Measurements from ENCODE around the gene ANO4.
"Not testable (repeated sequence)": the region's sequence is repeated elsewhere in the genome, so short reads cannot be mapped to it uniquely, and the experiment has no call there.

The ANO4 gene

DNA sequence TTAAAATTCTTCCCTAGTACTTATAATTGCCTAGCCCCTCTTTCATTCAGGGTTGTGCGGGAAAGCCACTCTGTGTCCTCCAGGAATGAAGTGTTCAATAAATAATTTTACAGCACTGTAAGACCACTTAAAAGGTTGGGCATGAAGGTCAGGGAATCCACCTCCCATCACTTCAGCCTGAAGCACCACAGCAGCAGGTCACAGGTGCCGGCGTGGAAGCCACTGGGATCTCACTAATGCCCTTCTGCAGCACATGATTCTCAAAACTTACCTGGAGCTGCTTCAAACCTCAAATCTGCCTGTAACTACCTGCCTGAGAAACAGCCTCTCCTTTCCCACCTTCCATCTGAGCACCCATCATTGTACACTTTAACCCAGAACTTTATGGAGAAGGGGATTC lies 159.5 kb downstream of the ANO4 start:
- no peak for DNase-seq

DNA sequence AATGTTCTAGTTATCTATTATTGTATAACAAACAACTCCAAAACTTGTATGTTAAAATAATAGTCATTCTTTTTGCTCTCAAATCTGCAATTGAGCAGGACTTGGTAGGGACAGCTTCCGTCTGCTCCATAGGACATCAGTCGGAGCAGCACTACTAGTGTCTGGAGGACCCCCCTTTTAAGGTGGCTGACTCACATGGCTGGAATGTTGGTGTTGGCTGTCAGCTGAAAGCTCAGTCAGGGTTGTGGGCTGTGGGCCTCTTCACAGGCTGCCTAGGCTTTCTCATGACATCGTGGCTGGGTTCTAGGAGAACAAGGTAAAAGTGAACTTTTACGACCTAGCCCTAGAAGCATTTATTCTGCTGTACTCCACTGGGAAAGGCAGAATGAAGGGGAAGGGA lies 160.6 kb downstream of the ANO4 start:
- DNase-seq, result peak; percentile 35

DNA sequence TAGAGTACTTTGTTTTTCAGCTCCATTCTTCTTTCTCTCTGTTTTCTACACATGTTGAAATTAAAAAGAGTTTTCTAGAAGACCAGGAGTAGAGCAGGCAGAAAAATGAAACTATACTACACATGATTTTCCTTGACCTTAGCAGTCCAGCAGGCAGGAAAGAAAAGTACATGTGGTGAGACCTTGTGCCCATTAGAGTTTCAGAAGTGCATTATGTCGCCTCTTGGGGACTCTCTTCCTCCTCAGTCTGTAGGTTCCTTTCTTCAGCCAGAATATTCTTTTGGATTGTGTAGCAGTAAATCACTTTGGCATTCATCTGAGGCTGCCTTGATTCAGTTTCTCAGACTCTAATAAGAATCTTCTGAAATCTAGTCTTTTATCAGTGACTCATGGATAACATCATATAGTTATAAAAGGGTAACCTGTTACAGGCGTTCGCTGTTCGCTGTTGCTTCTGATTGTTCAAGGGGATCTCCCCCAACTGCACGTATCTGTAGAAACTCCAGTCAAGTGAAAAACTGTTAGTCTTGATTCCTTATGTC lies 161.8 kb downstream of the ANO4 start:
- DNase-seq, result no peak

DNA sequence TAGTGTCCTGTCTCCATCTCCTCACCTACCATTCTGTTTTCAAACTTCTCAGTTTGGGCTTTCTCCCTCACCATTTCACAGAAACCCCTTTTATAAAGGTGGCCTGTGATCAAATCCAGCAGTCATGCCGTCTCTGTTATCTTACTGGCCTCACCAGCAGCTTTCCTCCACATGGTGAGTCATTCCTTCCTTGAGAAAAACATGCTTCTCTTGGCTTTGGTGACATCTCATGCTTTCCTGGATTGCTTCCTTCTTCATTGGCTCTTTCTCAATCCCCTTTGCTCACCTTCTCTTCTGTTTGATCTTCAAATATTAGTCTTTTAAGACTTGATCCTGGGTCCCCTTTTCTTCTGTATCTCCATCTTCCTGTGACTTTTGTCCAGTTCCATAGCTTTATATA lies 164.9 kb downstream of the ANO4 start:
- DNase-seq, result peak; percentile 52

DNA sequence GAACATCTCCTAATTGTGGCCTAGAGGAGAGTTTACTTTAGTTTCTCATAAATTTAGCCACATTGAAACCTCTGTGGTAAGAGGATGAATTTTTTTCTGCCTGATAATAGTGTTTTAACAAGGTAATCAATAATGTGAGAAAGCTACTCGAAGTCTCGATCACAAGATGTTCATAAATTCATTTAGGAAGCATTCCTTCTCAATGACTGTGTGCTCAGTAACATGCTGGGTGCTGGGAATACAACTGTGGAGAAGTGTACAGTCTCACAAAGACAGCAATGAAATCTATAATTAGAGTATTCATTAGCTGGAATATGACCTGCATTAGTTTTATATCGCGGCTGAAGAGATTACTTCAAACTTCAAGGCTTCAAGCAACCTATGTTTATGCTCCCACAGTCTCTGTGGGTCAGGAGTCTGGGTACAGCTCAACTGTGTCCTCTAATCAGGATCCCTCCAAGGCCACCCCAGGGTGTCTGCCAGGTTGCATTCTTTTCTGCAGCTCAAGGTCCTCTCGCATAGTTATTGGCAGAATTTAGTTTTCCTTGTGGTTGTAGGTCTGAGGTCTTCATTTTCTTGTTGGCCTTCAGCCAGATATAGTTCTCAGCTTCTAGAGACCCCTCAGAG lies 167.6 kb downstream of the ANO4 start:
- peak; percentile 42 for DNase-seq

DNA sequence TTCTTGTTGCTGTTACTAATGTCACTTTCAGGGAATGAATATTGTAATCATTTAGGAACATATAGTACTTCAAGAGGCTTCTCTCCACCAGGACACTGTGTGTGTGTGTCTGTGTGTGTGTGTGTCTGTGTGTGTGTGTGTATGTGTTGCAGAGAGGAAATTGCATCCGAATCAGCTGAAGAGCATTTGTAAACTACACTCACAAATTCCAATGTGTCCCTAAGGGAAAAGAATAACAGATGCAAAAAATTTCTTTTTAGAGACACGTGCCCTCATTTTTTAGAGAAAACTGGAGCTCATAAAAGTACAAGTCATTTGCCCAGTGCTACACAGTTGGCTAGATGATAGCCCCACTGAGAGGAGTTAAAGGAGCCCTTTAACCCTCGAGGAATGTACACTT lies 168.8 kb downstream of the ANO4 start:
- DNase-seq, result no peak

DNA sequence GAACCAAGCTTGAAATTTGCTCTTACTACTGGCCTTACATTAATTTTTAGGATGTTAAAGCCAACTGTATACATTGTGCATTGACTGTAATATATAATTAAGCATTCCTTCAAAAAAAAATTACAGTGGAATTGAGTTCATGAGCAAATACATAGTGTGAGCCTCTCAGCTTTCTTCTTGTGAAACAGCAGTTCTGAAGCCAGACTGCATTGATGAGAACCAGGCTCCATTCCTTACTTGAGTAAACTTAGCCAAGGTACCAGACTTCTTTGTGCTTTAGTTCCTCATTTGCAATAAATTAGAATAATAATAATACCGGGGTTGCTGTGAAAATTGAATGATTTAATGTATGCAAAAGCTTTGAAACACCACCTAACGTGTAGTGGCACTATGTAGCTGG lies 169.5 kb downstream of the ANO4 start:
- no peak for DNase-seq

DNA sequence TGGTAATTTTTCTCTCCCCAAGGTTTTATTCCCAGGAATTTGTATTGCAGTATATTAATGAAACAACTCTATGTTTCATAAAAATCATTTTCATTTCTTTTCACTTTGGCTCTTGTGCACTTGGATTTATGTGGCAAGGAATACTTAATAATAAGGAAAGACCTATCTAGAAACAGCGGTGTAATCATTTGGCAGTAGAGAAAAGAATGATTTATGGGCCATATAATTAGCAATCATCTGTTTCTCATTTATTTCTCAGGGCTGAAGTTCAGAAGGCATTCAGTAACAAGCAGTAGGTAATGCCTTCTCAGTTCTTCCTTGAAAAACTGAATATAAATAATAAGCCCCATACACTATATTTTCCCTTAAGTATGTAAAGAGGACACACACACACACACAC lies 172.6 kb downstream of the ANO4 start:
- DNase-seq, result no peak

DNA sequence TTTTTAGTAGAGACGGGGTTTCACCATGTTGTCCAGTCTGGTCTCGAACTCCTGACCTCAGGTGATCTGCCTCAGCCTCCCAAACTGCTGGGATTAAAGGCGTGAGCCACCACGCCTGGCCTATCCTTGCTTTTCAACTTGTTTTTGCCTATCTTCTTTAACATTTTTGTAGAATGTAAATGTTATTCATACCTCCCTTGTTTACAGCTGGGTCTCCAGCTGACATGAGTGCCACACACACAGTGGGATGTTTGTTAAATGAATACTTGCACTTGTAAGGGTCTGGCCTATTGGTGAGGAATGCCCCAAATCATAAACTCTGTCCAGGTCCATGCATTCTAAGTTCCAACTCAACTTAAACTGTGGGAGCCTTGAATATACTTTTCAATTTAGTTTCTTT lies 176.3 kb downstream of the ANO4 start:
- no peak for DNase-seq

DNA sequence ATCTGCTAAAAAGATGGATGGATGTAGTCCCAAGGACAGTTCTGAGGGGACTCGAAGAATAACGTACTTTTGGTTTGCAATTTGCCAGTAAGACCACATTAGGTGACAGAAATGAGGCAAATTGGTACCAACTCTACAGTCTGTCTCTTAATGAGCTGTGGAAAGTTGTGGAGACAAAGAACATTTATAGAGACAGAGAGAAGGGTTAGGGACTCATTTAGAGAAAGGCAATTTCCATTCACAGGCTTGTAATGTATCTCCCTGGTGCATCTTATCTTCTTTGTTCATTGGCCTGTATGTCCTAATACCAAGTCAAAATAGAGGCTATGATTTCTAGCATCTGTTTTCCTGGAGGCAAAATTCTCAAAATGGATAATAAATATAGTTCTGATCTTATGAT lies 177.5 kb downstream of the ANO4 start:
- DNase-seq, result no peak

DNA sequence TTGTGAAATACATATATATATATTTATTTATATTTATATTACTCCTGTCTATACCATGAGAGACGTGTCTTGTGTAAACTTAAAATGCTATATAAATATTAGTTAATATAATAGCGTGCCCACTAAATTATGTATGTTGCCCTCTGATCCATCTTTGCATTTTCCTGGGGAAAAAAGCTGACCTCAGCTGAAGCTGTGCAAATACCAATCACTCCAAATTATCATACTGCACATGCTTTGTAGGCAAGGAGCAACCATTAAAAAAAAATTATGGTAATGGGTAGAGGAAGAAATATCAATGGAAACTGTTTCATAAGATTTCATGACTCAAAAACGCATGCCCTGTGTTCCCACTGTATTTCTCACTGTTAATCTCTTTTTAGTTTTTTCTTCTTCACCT lies 179.8 kb downstream of the ANO4 start:
- no peak for DNase-seq

DNA sequence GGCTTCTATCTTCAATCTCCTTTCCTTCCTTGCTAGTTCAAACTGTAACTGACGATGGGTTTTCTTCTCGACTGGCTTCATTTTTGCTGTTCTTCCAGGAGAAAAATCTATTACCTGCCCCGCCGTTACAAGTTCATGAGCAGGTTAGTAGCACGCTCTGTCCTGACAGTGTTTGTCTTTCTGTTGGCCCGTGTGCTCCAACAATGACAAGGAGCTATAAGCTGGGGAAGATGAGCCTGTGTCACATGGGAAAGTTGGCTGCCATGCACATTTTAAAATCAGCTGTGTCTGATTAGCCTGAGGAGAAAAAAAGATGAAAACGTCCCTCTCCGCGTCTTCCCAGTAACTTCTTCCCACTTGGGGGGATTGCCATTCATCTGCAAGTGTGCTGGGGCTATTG lies 180.2 kb downstream of the ANO4 start:
- DNase-seq, result no peak

DNA sequence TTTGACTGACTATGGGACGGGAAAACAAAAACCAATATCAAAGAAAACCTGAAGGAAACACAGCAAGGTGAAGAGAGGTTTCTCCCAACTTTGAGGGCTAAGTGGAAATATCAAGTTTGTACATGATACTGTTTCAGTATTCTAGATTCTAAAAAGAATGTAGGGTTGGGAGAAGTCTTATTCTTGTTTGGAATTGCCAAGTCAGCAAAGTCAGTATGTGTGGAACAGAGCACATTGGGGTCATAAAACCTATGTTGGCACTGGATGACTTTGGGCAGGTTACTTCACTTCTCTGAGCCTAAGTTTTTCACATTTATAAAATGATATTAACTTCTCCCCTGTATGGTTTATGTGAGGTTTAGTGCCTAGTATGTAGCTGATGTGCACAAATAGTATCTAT lies 182.2 kb downstream of the ANO4 start:
- no peak for DNase-seq

DNA sequence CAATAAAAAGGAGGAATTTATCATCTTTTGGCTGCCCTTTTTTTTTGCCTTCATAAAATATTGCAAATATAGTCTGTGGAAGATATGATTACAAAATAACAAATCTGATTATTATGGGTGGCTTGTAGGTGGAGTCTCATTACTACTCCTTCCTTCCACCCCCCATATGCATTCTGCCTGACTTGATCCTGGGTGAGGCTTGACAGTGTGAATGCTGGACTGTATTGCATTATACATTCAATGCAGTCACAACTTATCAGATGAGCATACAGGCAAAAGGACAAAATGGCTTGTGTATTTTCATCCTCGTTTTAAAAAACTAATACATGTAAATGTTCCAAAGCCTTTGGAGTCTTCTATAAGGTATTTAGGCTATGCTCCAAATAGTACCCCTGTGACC lies 186.3 kb downstream of the ANO4 start:
- DNase-seq, result no peak

DNA sequence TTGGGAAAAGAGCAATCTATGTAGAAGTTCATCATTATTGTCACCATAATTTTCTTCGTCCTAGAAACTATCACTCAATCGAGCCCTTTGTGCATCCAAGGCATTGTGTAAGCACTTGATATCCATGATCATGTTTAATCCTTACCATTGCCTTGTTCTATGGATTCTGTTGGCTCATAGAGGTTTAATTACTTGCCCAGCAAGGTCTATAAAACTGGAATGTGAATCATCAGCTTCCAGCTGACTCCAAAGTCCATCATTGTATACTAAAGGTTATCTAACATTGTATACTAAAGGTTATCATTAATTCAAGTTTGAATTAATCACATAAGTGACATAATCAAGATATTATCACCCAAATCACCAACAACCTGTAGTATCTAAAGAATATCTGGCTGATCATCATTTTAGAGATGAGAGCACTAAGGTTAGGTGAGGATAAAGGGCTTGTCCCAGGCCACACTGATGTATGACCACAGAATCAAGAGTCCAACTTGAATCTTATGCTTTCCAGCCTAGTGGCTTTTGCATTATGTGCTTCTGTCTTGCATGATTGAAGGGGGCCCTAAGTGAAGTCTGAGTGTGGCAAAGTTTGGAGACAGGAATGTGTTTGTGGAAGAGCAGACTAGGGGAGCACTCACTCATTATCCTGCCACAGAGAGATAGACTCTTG lies 188.1 kb downstream of the ANO4 start:
- DNase-seq, result no peak

DNA sequence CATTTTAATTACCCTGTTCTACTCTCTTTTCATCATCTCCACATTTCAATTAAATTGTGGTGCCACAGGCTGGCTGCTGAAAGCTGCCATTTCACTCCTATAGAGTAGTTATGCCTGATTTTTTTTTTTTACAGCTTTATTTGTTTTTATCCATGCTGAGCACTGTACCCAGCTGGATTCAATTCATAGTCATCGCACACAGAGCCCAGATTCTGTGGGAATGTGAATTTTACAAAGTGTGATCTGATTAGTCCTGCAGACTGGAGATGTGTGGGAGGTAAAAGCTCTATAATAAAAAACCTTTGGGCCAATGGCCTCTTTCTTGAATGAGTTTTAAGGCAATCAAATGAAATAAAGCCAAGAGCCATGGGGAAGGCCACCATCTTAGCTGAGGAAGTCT lies 190.2 kb downstream of the ANO4 start:
- no peak for DNase-seq

DNA sequence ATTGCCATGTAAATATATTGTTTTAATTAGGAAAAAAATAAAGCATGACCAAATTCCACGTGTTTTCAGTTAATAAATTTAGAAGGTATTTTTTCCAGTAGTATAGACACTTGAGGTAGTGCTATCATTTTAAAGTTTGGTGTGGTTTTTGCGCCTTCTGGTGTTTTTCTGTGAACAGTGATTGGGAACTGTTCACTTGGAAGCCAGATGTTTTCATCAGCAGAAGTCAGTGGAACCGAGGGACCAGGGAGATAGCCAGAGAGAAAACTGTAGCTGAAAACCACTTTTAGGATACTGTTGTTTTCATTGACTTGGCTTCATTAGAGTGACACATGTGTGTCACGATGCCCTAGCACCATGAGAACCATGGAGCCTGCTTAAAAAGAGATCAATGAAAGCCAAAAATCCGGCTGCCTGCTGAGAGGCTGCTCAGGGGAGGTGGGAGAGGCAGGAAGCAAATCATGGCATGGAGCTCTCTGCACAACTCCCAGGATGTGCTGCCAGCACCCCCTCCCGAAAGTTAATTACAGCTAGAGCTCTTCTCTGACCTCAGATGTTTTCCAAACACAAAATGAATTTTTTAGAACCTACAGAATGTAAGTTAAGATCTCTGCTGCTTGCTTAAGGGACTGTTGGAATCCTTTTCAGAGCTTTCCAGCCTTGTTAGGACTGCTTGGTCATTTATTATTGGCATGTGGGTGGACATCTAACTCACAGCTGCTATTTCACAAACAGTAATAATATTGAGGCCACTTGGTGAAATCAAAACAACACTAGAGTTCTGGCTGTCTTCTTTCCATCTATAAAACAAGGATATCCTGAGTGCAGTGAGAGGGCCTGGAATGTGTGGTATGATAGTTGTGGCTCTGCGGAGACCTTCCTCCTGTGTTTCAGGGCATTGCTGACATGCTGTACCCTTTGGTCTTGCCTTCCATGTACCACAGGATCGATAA lies 192.3 kb downstream of the ANO4 start:
- DNase-seq, result peak; percentile 18

DNA sequence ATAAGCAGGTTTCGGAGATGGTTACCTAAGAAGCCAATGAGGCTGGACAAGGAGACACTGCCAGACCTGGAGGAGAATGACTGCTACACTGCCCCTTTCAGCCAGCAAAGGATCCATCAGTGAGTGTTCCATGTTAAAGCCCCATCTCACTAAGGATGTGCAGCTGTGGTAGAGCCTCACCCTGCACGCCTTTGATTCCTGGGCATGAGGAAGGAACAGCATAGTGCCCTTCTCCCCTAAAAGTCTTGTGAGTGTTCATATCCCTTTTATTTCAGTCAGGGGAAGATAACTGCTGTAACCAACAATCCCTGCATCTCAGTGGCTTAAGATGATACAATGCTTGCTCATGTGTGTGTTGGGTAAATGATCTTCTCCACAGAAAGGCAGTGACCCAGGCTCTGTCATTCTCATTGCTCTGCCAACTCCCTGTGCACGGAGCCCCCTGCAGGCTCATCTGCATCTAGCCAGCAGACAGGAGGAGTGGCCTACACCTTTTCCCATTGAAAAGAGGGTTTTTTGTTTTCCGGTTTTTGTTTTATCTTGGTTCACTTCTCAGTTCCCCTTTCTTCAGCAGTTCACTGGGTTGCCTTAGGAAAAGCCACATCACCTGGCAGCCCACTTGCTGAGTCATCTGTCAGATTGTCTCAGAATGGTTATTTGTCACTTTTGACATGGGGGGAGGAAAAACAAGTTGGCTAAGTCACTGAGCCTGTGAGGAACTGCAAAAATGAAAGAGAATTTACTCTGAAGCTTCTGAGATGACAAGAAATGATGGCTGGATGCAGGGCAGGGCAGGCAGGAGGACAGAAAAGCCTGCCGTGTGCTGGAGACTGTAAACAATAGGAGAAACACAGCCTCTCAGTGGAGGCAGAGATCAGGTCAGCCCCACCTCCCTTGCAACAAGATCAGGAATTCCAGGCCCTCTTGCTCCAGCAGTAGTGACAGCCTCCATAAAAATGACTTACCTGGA lies 193.3 kb downstream of the ANO4 start:
- peak; percentile 81 for DNase-seq

DNA sequence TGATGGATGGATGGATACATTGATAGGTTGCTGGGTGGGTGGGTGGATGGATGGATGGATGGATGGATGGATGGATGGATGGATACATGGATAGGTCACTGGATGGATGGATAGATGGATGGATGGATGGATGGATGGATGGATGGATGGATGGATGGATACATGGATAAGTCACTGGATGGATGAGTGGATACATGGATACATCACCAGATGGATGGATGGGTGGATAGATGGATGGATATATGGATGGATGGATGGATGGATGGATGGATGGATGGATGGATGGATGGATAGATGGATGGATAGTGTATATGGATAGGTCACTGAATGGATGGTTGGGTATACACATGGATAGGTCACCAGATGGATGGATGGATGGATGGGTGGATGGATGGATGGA lies 194.9 kb downstream of the ANO4 start:
- DNase-seq, result not testable (repeated sequence)

DNA sequence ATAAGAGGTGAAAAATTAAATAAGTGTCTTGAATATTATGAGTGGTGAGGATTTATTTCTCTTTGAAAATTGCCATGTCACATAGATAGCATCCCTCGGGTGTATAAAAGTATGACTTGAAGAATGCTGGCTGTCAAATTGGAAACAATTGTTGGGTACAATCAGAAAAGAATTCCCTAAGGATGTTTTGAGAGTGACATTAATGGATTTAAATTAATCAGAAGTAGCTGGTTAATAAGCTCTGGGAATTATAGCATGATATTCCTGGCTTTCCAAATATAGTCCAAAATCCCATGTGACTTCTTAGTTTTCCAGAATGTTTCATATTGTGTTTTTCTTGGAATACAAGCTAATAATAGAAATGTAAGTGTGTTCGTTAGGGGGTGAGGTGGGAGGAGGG lies 196.5 kb downstream of the ANO4 start:
- DNase-seq, result no peak

DNA sequence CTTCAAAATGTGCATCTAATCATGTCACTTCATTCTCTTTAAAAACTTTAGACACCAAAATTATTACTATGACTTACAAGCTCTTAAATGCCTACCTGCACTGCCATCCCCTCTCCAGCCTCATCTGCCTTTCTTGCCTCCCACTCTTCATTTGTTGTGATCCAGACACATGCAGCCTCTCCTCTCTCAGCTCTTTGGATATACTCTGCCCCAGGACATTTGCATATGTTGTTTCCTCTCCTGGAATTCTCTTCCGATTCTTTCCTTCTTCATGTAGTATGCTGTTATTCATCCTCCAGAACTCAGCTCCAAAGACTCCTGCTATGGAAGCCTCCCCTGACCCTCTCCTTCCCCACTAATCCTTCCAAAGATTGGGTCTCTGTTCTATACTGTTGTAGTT lies 197.6 kb downstream of the ANO4 start:
- DNase-seq, result no peak

DNA sequence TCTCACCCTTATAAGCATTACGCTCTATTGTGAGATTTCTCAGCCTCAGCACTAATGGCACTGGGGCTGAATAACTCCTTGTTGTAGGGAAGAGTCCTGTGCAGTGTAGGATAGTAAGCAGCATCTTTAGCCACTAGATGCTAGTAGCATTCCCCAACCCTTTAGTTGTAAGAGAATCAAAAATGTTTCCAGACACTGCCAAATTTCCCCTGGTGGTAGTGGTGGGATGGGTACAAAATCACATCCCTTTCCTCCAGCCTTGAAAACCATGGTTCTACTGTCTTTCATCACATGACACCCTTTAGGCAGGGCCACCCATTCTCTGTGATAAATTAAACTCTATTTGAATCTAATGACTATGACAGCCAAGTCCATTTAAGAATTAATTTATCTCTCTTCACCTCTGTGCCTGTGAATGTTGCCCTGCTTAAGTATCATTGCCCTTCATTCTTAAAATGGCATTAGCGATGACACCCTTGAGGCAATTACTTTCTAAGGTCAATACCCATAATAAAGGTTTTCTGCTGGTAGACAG lies 199.4 kb downstream of the ANO4 start:
- no peak for DNase-seq

Measured in HCEC 1CT (cell line).